Activated B cell treated with CpG ODN at 0.5 μM for 24 hours (primary cell): ENCODE results near the gene ARFGAP3. TPM values are rescaled to one million over a fixed set of nuclear protein-coding genes. Genes with fewer than 3 reads are reported as not detected.

Source experiments
- ATAC-seq: fragments of 200-7000 bp; cut with Tn5 transposase; one replicate; pipeline ENCODE4 v1.10.0; 2021; ENCODE audit warnings: low read depth, mild to moderate bottlenecking, moderate library complexity
- CTCF ChIA-PET: fragments of 350-600 bp; sonication (Branson Sonifier 250); formaldehyde crosslinking; loops from one replicate; lab custom pipeline; 2021; ENCODE audit warnings: antibody characterized with exemption; lab: Charles Lee
- POLR2A ChIA-PET: fragments of 350-600 bp; sonication (Branson Sonifier 250); formaldehyde crosslinking; loops from one replicate; lab custom pipeline; 2021; ENCODE audit warnings: antibody characterized with exemption; lab: Charles Lee
- DNase-seq: peaks from one replicate; pipeline ENCODE4 v3.0.0; 2022
- H3K27ac Mint-ChIP-seq: one replicate; pipeline ENCODE4 v1.8.0; 2020; ENCODE audit warnings: mixed read lengths
- H3K27me3 Mint-ChIP-seq: one replicate; pipeline ENCODE4 v1.8.0; 2021; ENCODE audit warnings: mixed read lengths
- H3K36me3 Mint-ChIP-seq: one replicate; pipeline ENCODE4 v1.8.0; 2021; ENCODE audit warnings: low read depth, mixed read lengths
- H3K4me1 Mint-ChIP-seq: one replicate; pipeline ENCODE4 v1.8.0; 2021; ENCODE audit warnings: mixed read lengths
- H3K4me3 Mint-ChIP-seq: one replicate; pipeline ENCODE4 v1.8.0; 2020; ENCODE audit warnings: mild to moderate bottlenecking, mixed read lengths
- H3K9me3 Mint-ChIP-seq: one replicate; pipeline ENCODE4 v1.8.0; 2020; ENCODE audit warnings: mixed read lengths
- CTCF ChIP-seq: fragments of 200-600 bp; IDR thresholded peaks from one replicate; pipeline ENCODE4 v1.8.0; 2022; ENCODE audit warnings: antibody characterized with exemption, mild to moderate bottlenecking
- intact Hi-C: fragments of 100-400 bp; cut with micrococcal nuclease; formaldehyde crosslinking; loops from one replicate; pipeline ENCODE4 v1.15.1; 2024
- total RNA-seq: library from RNA; stranded (reverse); gene quantifications from 2 replicates; pipeline ENCODE4 v1.2.3, GENCODE V29; 2022

The ARFGAP3 gene
- total RNA-seq, 1 donor from 2014 or later, result 35.2 TPM

- POLR2A ChIA-PET, result interaction anchor here (0.6 to 2.2 kb wide), 10 partner anchors 9 to 230 kb away, joined by 3 to 13 read pairs (median 5); partner anchors contain the start of gene POLDIP3
- CTCF ChIA-PET, result no interaction called here
- H3K9me3 Mint-ChIP-seq, result no peaks in the 10 kb centered on the region
- H3K27ac Mint-ChIP-seq, result peak overlapping the region; percentile 70
- ATAC-seq, result peak; percentile 91
- no peak for TF ChIP-seq CTCF
- intact Hi-C loops, result loop anchor here (2.0 to 10.0 kb wide), 4 partner anchors 17 to 345 kb away; partner anchors contain the start of genes A4GALT and BIK
- H3K36me3 Mint-ChIP-seq, result no peaks in the 10 kb centered on the region
- peak; percentile 62 for DNase-seq
- H3K27me3 Mint-ChIP-seq, result no peaks in the 10 kb centered on the region
- H3K4me1 Mint-ChIP-seq, result peaks cover 63% of the 10 kb centered on the region
- H3K4me3 Mint-ChIP-seq, result peak overlapping the region; percentile 77
Measured at GRCh38 chr22:42769574-42770447, 87.3 kb downstream of the ARFGAP3 start.

- H3K27me3 Mint-ChIP-seq, result no peaks in the 10 kb centered on the region
- no peaks in the 10 kb centered on the region for H3K36me3 Mint-ChIP-seq
- DNase-seq (no peak), ATAC-seq (no peak)
- intact Hi-C loops, result loop anchor here (2.0 kb wide), 2 partner anchors 16 to 106 kb away; no protein-coding TSS in a partner anchor
- ChIA-PET POLR2A (interaction anchor here (1.0 to 2.2 kb wide), 7 partner anchors 9 to 154 kb away, joined by 3 to 13 read pairs (median 5); partner anchors contain the start of gene POLDIP3), CTCF (no interaction called here)
- no peak for TF ChIP-seq CTCF
- H3K9me3 Mint-ChIP-seq, result no peaks in the 10 kb centered on the region
- H3K4me1 Mint-ChIP-seq, result peaks cover 66% of the 10 kb centered on the region
- peak overlapping the region; percentile 64 for H3K4me3 Mint-ChIP-seq
- no peak overlapping the region for H3K27ac Mint-ChIP-seq
Measured at GRCh38 chr22:42769238-42769573, 87.9 kb downstream of the ARFGAP3 start.

GRCh38 chr22:42768385-42769035, 88.6 kb downstream of the ARFGAP3 start:
- no peak overlapping the region for H3K27ac Mint-ChIP-seq
- ATAC-seq, result no peak
- H3K4me1 Mint-ChIP-seq, result peaks cover 64% of the 10 kb centered on the region

GRCh38 chr22:42766860-42767259, 90.2 kb downstream of the ARFGAP3 start:
- Mint-ChIP-seq H3K27me3 (no peaks in the 10 kb centered on the region), H3K27ac (no peak overlapping the region), H3K9me3 (no peaks in the 10 kb centered on the region), H3K36me3 (no peaks in the 10 kb centered on the region), H3K4me3 (no peak overlapping the region), H3K4me1 (peaks cover 52% of the 10 kb centered on the region)
- no peak for DNase-seq
- CTCF ChIA-PET, result no interaction called here
- POLR2A ChIA-PET, result interaction anchor here (3.3 kb wide), 1 partner anchor 152 kb away, joined by 14 read pairs; the partner anchor contains the start of gene POLDIP3
- intact Hi-C loops, result no loop called here
- no peak for ATAC-seq
- TF ChIP-seq CTCF, result no peak

More at GRCh38 chr22:42768385-42769035, 88.6 kb downstream of the ARFGAP3 start:
- no peak overlapping the region for H3K4me3 Mint-ChIP-seq
- POLR2A ChIA-PET, result no interaction called here
- no peak for TF ChIP-seq CTCF
- no peaks in the 10 kb centered on the region for H3K27me3 Mint-ChIP-seq
- CTCF ChIA-PET, result no interaction called here
- H3K36me3 Mint-ChIP-seq, result no peaks in the 10 kb centered on the region
- DNase-seq, result no peak
- intact Hi-C loops, result loop anchor here (2.0 kb wide), 2 partner anchors 16 to 106 kb away; no protein-coding TSS in a partner anchor
- H3K9me3 Mint-ChIP-seq, result no peaks in the 10 kb centered on the region
